ENCODE results near the gene SMIM34.

SMIM34 gene

DNA sequence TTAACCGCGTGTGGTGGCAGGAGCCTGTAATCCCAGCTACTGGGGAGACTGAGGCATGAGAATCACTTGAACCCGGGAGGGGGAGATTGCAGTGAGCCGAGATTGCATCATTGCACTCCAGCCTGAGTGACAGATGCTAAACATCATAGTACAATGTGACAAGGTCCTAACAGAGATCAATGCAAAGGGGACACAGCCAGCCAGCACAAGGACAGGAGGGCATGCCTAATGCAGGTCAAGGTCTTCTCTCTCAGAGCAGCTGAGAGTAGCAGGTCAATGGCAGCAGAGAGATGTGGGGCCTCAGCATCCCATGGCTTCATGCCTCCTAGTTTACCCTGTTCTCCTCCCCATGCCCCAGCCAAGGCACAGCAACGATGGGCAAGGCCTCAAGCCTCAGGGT, 51.4 kb downstream of the SMIM34 start:
- TF ChIP-seq ZFX (IDR thresholded peaks at IDR 0.05) = no peak
- TF ChIP-seq, protein P1, sequence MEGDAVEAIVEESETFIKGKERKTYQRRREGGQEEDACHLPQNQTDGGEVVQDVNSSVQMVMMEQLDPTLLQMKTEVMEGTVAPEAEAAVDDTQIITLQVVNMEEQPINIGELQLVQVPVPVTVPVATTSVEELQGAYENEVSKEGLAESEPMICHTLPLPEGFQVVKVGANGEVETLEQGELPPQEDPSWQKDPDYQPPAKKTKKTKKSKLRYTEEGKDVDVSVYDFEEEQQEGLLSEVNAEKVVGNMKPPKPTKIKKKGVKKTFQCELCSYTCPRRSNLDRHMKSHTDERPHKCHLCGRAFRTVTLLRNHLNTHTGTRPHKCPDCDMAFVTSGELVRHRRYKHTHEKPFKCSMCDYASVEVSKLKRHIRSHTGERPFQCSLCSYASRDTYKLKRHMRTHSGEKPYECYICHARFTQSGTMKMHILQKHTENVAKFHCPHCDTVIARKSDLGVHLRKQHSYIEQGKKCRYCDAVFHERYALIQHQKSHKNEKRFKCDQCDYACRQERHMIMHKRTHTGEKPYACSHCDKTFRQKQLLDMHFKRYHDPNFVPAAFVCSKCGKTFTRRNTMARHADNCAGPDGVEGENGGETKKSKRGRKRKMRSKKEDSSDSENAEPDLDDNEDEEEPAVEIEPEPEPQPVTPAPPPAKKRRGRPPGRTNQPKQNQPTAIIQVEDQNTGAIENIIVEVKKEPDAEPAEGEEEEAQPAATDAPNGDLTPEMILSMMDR (conservative IDR thresholded peaks at IDR 0.05) = no peak
- H3K27ac ChIP-seq = no peak overlapping the region

- H3K27ac ChIP-seq = no peak overlapping the region
- no peak for TF ChIP-seq ZFX (IDR thresholded peaks at IDR 0.05)
- TF ChIP-seq, protein P1 (conservative IDR thresholded peaks at IDR 0.05) = no peak
Measured at GRCh38 chr21:34369741-34370140, 54.0 kb downstream of the SMIM34 start.

Data from C4-2B (cell line).